HT1080 (cell line): ENCODE measurements around the gene DCLRE1C. TPM values are rescaled to one million over a fixed set of nuclear protein-coding genes. Genes with fewer than 3 reads are reported as not detected.
A peak's percentile ranks its signal among the peaks of the same experiment; 100 is the strongest.
"Not testable (repeated sequence)": the region's sequence is repeated elsewhere in the genome, so short reads cannot be mapped to it uniquely, and the experiment has no call there.

Experiments
- DNase-seq: peaks from one replicate; pipeline ENCODE4 v3.0.0-alpha.2; 2015; ENCODE audit warnings: low read depth
- total RNA-seq: library from RNA; depleted of rRNA; stranded (reverse); fragments of >200 nt; shearing (Covaris generic); gene quantifications from 2 replicates; pipeline ENCODE4 v1.2.3, GENCODE V29; 2014

Gene DCLRE1C
- total RNA-seq, 1 experiment from 2014 or later = 4.6 TPM

DNA sequence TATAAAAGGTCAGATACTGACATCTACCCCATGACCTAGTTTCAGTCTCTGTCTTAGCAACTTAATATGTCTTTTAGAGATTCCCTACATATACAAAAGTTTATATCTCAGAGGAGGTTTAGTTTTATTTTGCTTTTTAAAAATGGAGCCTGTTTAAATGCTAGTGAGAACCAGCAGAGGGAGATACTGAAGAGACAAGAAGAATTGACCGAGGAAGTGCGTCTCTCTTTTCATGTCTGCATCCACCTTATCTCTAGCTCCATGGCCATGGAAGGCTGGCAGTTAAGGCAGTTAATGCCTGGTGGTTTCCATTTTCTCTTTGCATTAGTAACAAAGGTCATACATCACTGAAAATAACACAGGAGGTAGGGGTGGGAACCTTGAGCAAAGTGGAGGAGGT is 64.6 kb downstream of the DCLRE1C start:
- no peak for DNase-seq

DNA sequence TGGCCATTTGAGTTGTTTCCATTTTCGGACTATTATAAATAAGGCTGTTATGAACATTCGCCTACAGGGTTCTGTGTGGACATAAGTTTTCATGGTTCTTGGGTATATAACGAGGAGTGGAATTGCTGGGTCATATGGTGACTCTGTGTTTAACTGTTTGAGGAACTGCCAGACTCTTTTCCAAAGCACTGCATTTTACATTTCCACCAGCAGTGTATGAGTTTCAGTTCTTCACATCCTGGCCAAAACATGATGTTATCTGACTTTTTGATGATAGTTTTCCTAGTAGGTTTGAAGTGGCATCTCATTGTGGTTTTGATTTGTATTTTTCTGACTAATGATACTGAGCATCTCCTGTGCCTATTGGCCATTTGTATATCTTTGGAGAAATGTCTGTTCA is 69.8 kb downstream of the DCLRE1C start:
- DNase-seq = no peak

DNA sequence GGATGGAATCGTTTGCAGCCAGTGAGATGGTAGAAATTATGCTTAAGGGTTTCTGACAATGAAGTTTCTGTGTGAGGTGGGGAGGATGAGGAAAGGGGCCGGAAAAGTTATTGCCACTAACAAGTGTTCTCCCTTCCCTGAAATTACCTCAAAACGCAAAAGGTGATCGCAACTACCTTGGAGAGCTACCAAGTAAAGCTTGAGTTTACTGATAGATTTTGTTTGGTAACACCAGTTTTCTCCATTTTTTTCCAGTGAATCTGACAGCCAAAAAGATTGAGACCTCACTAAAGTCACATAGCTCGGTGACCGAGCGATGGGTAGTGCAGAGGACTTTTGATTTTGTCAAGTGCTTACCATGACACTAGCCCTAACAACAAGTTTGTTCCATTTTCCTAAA is 73.7 kb downstream of the DCLRE1C start:
- DNase-seq = no peak

DNA sequence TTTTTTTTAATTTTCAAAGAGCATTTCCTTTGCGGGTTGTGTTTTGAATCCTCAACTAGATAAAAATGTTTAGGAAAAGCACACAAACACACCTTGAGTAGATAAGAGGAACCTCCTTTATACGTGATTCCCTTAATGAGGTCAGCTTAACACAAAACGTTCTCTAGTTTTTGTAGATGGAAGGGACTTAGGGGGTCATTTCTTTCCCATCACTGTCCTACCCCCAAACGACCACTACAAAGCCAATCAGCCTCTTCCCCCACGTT is 74.0 kb downstream of the DCLRE1C start:
- DNase-seq = no peak

DNA sequence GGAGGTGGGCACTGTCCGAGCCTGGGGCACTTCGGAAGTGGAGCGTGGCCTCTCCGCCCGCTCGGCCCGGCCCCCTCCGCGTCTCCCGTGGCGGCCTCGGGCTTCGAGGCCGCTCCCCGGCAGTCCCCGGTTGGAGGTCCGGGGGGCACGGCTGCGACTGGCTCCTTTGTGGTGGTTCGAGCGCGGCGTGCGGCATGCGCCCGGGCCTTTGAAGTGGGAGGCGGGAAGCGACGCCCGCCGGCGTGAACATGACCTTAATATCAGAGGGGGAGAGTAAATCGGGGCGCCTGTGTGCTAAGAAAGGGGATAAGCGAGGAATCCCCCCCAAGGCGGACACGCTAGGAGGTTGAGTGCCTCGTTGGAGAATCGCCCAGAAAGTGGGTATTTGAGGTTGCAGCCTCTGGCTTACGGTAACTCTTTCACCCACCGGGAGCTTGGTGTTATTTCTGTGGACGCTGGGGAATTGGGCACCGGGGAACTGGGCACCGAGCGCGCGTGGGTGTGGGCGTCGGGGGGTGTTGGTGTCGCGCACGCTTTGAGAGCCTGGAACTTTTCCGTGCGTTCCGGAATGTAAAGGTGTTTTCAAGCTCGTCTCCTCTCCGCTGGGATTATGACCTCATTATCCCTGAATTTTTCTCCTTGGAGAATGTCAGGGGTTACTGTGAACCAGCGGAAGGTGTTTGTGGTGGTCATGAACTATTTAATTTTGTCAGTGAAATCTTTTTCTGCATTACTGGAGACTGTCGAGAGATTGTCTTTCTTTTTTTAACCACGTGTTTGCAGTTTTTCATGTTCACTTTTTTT is 74.6 kb downstream of the DCLRE1C start:
- peak; percentile 17 for DNase-seq

DNA sequence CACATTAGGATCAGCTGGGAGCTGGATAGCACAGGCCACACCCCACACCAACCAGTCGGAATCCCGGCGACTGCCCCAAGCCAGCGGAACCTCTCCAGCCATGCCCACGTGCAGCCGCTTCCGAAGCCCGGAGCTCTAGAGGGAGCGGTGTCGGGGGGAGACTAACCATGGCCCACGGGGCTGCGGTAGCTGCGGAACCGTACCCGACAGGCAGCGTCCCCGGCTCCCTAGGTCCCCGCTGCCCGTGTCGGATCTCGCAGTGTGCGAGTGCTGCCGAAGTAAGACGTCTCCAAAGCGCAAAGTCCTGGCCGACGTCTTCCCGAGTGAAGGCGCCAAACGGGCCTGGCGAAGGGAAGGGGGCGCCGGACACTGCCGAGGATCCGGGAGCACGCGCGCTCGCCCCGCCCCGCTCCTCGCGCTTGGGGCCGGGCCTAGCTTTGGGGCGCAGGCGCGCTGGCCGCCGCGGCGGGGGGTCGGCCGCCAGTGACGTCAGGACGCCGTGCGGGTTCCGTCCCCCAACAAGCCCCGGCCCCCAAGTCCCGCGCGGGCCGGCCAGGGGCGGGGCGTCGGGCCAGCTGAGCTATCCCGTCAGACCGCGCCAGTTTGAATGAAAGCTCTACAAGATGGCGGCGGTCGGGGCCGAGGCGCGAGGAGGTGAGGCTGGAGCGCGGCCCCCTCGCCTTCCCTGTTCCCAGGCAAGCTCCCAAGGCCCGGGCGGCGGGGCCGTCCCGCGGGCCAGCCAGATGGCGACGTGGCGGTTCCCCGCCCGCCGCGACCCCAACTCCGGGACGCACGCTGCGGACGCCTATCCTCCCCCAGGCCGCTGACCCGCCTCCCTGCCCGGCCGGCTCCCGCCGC is 75.4 kb downstream of the DCLRE1C start, which contains the start of gene SUV39H2:
SUV39H2 (plus strand) TSS at position 601 of the 858 bp plus-strand sequence; CDS start at position 624, 23 bp downstream.
- DNase-seq = peak; percentile 94

DNA sequence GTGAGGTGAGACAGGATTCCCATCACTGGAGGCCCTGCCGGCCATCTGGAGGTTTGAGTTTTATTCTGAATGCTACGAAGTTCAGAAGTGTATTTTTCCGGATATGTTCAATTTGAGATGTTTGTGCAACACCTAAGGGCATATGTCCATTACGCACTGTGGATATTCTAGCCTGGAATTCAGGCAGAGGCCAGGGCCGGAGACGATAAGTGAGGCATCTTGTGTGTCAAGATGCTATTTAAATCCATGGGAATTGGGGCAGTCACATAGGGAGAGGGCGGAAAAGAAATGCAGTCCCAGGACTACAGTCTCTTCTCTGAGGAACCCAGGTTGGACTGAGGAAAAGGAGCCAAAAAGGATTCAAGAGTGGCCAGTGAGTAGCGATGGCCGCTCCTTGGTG is 77.1 kb downstream of the DCLRE1C start:
- DNase-seq = no peak

DNA sequence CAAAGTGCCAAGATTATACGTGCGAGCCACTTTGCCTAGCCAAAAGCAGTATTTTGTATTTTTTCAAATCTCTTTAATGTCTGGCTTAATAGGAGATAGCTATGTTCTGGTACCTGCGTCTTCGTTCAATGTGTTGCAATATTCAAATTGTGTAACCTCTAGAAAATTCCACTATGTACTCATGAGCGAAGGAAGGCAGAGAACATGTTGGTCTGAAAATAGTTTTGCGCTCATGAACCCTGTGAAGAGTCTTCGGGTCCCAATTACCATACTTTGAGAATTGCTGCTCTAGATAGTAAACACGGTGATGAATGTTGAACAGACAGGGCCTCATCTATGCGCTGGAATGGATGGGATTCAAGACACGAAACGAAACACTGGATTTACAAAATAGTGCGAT is 78.0 kb downstream of the DCLRE1C start:
- DNase-seq = no peak

DNA sequence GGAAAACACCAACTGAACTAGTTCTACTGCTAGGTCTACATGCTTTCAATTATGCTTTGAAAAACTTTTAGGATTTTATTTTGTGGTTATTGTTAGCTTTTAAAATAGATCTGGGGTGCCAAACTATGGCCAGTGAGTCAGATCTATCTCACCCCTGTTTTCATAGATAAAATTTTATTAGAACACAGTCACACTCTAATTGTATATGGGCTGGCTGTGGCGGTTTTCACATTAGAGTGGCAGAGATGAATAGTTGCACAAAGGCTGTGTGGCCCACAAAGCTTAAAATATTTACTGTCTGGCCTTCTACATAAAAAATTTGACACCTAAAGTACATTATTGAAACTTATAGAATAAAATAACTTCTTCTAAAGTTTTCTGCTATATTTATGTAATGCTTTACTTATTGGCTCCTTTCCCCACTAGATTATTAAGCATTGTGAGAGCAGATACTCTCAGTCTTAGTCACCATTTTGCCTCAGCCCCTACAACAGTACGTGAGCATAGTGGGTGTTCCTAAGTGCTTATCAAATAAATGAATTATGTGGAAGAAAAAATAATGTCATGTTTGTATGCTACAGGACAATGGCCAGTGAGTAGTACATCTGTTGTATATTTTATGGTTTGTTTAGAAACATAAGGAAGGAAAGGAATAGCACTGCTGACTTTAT is 80.7 kb downstream of the DCLRE1C start:
- DNase-seq = no peak

DNA sequence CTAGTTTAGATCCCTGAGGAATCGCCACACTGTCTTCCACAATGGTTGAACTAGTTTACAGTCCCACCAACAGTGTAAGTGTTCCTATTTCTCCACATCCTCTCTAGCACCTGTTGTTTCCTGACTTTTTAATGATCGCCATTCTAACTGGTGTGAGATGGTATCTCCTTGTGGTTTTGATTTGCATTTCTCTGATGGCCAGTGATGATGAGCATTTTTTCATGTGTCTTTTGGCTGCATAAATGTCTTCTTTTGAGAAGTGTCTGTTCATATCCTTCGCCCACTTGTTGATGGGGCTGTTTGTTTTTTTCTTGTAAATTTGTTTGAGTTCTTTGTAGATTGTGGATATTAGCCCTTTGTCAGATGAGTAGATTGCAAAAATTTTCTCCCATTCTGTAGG is 89.0 kb downstream of the DCLRE1C start:
- not testable (repeated sequence) for DNase-seq

DNA sequence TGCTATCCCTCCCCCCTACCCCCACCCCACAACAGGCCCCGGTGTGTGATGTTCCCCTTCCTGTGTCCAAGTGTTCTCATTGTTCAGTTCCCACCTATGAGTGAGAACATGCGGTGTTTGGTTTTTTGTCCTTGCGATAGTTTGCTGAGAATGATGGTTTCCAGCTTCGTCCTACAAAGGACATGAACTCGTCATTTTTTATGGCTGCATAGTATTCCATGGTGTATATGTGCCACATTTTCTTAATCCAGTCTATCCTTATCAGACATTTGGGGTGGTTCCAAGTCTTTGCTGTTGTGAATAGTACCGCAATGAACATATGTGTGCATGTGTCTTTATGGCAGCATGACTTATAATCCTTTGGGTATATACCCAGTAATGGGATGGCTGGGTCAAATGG is 89.4 kb downstream of the DCLRE1C start:
- not testable (repeated sequence) for DNase-seq

DNA sequence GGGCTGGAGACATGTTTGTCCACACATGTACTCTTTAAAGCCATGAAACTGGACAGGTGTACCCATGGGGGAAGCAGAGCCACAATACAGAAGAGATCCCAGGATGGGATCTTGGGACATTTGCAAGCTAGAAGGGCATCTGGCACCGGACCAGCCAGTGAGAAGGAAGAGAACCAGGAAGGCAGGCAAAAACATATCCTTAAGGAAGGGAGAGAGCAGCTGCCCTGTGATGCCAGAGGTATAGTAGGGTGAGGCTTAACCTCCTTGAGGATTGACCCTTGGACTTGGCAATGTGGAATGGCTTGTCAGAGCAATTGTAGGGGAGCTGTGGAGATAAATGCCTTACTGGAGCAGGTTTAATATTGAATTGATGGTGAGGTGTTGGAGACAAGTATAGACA is 93.1 kb downstream of the DCLRE1C start:
- no peak for DNase-seq

DNA sequence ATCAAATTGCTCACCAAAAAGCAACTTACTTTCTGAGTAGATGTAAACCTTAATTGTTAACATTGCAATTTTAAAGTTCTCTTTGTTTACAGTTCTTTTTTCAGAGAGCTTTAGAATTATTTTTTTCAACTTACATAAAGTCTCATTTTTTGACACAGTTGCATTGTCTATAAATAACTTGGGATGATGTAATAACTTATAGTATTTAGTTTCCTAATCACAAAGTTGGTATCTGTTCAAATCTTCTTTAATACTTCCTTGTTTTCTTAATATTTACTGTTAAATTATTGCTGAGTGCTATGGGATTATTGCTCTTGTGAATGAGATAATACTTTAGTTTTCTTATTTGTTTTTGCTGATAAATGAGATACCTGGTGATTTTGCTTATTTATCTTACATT is 94.1 kb downstream of the DCLRE1C start:
- no peak for DNase-seq

DNA sequence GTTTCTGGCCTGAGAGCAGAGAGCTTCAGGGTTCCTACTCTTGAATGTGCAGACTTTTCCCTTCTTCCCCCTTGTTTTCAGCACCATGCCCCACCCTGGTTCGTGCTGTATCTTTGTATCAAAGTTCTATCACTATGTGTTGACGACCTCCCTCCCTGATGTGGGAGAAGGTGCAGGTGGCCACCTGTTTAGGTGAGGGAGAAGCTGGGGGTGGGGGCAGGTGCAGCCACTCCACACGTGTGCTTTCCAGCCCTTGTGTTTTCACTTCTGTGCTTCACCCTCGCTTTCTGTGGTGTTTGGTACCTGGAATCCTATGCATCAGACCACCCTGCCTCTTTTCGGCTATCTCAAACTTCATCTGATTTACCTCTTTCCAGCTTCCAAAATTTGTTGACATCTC is 94.9 kb downstream of the DCLRE1C start:
- no peak for DNase-seq

DNA sequence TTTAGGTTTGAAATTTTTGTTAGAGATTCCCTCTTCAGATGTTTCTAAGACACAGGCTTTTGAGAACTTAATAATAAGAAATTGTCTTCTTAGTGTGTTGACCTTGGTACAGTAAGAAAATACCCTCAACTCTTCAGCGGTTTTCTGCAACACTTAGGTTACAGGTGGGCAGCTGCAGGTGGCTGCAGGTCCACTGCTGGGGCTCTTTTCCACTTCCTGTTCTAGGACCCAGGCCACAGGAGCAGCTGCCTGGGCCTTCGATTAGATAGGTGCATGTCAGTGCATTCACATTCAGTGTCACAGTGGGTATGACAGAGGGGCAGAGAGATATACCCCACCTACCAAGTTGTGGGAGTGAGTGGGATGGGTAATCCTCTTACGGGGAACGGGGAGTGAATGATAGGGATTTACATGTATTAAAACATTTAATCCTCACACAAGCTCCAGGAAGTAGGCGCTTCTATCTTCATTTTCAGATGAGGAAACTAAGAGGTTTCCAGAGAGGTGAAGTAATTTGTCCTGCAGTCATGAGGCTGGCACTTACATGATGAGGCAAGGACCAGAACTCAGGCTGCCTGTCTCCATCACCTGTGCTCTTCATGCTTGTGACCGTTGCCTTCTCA is 95.4 kb downstream of the DCLRE1C start:
- DNase-seq = no peak

DNA sequence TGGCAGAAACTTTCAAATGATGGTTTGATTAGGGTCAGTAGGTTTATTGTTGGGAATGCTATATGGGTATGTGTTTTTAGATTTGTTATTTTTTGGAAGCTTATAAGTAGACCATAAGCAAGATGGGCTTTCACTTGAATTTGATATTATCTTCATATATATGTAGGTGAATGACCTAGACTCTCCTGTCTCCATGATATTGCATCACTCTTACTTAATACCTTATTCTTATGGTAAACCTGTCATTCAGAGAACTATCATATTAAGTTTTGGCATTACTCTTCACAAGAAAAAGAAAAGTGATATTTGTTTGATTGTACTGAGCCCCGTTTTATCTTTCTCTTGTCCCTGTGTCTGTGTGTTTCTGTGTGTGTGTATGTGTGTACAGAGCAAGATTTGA is 98.4 kb downstream of the DCLRE1C start:
- no peak for DNase-seq

DNA sequence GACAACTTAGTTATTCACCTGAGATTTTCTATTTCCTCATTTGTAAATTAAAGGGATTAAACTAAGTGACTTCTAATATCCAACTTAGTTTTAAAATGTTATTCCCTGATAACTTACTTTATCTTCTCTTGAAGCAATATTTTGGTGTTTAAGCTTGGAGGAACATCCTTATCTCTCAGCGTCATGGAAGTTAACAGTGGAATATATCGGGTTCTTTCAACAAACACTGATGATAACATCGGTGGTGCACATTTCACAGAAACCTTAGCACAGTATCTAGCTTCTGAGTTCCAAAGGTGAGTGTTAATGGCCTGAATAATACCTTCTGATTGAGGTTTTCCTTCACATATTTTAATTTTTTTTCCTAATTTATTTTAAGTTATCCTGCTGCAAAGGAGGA is 101.7 kb downstream of the DCLRE1C start:
- DNase-seq = no peak
